Stimulated activated CD4-positive, alpha-beta T cell treated with anti-CD3 and anti-CD28 coated beads, Interleukin-2, amount 100 ng/mL, for 48 hours (primary cell): ENCODE data around the gene EEFSEC.

Experiments
- DNase-seq, 2 donors: peaks; one replicate each; pipeline ENCODE4 v3.0.0-alpha.2; 2020

Gene EEFSEC

GRCh38 chr3:128456776-128457715 lies 303.8 kb downstream of the EEFSEC start:
- no peak for DNase-seq

- DNase-seq = no peak
Measured at GRCh38 chr3:128457937-128458336, 304.7 kb downstream of the EEFSEC start.
